H7 (cell line): ENCODE results near the gene GSTO1. TPM values are rescaled to one million over a fixed set of nuclear protein-coding genes. Genes with fewer than 3 reads are reported as not detected.
"Not testable (repeated sequence)": the region's sequence is repeated elsewhere in the genome, so short reads cannot be mapped to it uniquely, and the experiment has no call there.

Experiments
- DNase-seq: peaks from one replicate; pipeline ENCODE4 v3.0.0; 2012
- H3K27me3 ChIP-seq: 2 replicates; pipeline ENCODE4 v1.6.0; 2011; ENCODE audit warnings: mild to moderate bottlenecking, low read length; ENCODE audit not compliant: control insufficient read depth, insufficient read depth
- H3K36me3 ChIP-seq: replicated peaks from 2 replicates; pipeline ENCODE4 v1.5.1; 2011; ENCODE audit warnings: low read length; ENCODE audit not compliant: control insufficient read depth, insufficient read depth
- H3K4me3 ChIP-seq: 2 replicates; pipeline ENCODE4 v1.5.1; 2011; ENCODE audit warnings: low read depth, mild to moderate bottlenecking, control low read depth, low read length, moderate library complexity; ENCODE audit not compliant: insufficient read depth
- total RNA-seq: library from RNA; depleted of rRNA; stranded (reverse); fragments of >200 nt; shearing (Covaris generic); gene quantifications from 2 replicates; pipeline ENCODE4 v1.2.3, GENCODE V29; 2014

The GSTO1 gene
- total RNA-seq, 1 experiment from 2014 or later, result 130 TPM

GRCh38 chr10:104242545-104242944 is 12.1 kb upstream of the GSTO1 start:
- H3K27me3 ChIP-seq, result no peaks in the 10 kb centered on the region
- no peak overlapping the region for H3K4me3 ChIP-seq
- no peak for DNase-seq
- H3K36me3 ChIP-seq, result no peaks in the 10 kb centered on the region

GRCh38 chr10:104243009-104243408 is 11.7 kb upstream of the GSTO1 start:
- H3K27me3 ChIP-seq, H3K4me3 ChIP-seq, DNase-seq, H3K36me3 ChIP-seq: not testable (repeated sequence)

- no peak overlapping the region for H3K4me3 ChIP-seq
- H3K36me3 ChIP-seq, result no peaks in the 10 kb centered on the region
- H3K27me3 ChIP-seq, result no peaks in the 10 kb centered on the region
- no peak for DNase-seq
Observed at GRCh38 chr10:104243512-104243911, 11.2 kb upstream of the GSTO1 start.

DNA sequence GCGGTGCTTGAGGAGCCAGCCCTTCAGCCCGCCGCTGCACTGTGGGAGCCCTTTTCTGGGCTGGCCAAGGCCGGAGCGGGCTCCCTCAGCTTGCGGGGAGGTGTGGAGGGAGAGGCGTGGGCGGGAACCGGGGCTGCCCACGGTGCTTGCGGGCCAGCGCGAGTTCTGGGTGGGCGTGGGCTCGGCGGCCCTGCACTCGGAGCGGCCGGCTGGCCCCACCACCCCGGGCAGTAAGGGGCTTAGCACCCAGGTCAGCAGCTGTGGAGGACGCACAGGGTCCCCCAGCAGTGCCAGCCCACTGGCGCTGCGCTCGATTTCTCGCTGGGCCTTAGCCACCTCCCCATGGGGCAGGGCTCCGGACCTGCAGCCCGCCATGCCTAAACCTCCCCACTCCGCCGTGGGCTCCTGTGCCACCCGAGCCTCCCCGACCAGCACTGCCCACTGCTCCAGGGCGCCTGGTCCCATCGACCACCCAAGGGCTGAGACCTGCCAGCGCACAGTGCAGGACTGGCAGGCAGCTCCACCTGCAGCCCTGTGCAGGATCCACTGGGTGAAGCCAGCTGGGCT is 9.5 kb upstream of the GSTO1 start:
- no peaks in the 10 kb centered on the region for H3K36me3 ChIP-seq
- no peaks in the 10 kb centered on the region for H3K27me3 ChIP-seq
- DNase-seq, result no peak
- no peak overlapping the region for H3K4me3 ChIP-seq

- H3K4me3 ChIP-seq, result no peak overlapping the region
- DNase-seq, result no peak
- H3K36me3 ChIP-seq, result no peaks in the 10 kb centered on the region
- no peaks in the 10 kb centered on the region for H3K27me3 ChIP-seq
Observed at GRCh38 chr10:104246976-104247375, 7.7 kb upstream of the GSTO1 start.

DNA sequence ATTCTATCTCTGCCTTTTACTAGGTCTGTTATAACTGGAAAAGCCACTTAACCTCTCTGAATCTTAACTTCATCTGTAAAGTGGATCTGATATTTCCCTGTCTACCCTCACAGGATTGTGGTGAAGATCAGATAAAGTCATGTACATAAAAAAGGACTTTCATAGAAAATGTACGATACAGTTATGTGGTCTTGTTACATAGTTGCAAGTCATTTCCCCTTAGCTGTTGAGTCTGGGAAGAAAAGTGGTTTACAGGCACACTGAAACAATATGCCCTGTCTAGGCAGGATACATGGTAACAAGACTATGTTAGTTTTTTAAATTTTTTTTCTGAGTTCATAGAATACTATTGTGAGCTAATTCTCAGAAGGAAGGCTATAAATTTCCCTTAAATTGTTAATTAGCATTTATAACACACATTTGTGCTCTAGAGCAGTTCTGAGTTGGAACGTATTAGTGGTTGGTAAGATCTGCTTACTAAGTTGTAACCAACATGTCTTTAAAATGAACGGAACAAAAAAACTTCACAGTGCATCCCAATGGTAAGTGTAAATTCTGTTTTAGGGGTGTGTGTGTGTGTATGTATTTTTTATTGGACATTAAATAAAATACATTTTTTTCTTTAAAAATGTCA is 7.1 kb upstream of the GSTO1 start:
- Histone ChIP-seq H3K4me3 (no peak overlapping the region), H3K36me3 (no peaks in the 10 kb centered on the region), H3K27me3 (no peaks in the 10 kb centered on the region)
- DNase-seq, result no peak

DNA sequence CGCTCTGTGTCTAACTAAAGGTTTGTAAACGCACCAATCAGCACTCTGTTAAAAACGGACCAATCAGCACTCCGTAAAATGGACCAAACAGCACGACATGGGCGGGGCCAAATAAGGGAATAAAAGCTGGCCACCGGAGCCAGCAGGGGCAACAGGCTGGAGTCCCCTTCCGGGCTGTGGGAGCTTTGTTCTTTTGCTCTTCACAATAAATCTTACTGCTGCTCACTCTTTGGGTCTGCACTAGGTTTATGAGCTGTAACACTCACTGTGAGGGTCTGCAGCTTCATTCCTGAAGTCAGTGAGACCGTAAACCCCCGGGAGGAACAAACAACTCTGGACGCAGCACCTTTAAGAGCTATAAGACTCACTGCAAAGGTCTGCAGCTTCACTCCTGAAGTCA is 5.8 kb upstream of the GSTO1 start:
- H3K4me3 ChIP-seq, H3K27me3 ChIP-seq, H3K36me3 ChIP-seq, DNase-seq: not testable (repeated sequence)

- Histone ChIP-seq H3K36me3 (no peaks in the 10 kb centered on the region), H3K4me3 (no peak overlapping the region), H3K27me3 (no peaks in the 10 kb centered on the region)
- DNase-seq, result no peak
Observed at GRCh38 chr10:104250371-104250770, 4.3 kb upstream of the GSTO1 start.

DNA sequence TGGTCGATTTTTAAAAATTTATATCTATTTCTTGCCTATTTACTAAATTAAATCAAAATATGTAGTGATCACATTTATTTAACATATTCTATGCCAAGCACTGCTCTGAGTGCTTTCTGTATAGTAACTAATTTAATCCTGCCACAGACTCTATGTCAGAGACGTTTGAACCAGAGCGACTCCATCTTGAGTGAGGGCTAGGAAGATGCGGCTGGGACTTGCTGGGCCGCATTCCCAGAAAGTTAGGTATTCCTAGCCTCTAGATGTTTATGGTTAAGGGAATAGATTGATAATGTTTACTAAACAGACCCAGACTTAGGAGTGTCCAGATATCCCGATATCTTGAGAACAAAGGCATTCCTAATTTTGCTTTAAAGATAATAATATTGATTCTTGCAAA is 3.2 kb upstream of the GSTO1 start:
- H3K27me3 ChIP-seq, result no peaks in the 10 kb centered on the region
- H3K36me3 ChIP-seq, result no peaks in the 10 kb centered on the region
- DNase-seq, result no peak
- H3K4me3 ChIP-seq, result no peak overlapping the region

- H3K4me3 ChIP-seq, result no peak overlapping the region
- no peak for DNase-seq
- no peaks in the 10 kb centered on the region for H3K27me3 ChIP-seq
- H3K36me3 ChIP-seq, result no peaks in the 10 kb centered on the region
Observed at GRCh38 chr10:104252368-104252767, 2.3 kb upstream of the GSTO1 start.

GRCh38 chr10:104253106-104253505 is 1.6 kb upstream of the GSTO1 start:
- no peak for DNase-seq
- Histone ChIP-seq H3K4me3 (no peak overlapping the region), H3K27me3 (no peaks in the 10 kb centered on the region), H3K36me3 (peaks cover 1% of the 10 kb centered on the region; the same call in 1 of the 2 replicates)

DNA sequence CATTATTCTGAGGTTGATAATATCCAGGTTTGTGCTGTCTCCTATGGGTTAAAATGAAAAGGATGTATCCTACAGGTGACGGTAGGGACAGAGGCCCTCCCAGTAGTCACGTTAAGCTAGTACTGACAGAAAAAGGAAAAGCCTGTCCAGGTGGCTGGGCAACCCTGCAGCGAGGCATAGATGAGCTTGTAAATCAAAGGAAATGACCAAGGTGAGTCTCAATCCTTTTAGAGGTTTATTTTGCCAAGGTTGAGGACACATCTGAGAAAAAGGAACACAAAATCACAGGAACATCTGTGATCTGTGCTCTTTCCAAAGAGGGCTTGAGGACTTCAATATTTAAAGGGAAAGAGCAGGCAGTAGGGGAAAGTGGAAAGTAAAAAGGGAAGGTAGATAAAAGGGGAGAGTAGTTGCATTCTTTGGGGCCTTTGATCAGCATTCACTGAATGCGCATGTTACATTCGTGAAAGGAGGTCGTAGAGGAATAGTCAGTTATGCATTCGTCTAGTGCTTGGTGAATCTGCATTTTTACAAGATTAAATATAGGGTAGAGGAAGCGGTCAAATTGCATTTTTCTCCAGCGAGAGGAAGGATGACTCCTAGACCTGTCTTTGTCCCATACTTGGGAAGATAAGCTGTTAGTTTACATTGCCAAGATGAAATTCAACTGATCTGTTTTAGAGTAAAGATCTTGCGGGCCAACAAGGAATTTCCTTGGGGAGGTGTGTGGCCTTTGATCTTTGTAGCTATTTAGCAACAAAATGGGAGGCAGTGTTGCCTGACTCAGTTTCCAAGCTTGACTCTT is 884 bp upstream of the GSTO1 start:
- DNase-seq, result peak; percentile 52
- H3K4me3 ChIP-seq, result peak overlapping the region; percentile 78
- H3K27me3 ChIP-seq, result no peaks in the 10 kb centered on the region
- H3K36me3 ChIP-seq, result peaks cover 6% of the 10 kb centered on the region; the same call in 1 of the 2 replicates

GRCh38 chr10:104255311-104255981 is 754 bp downstream of the GSTO1 start:
- Histone ChIP-seq H3K27me3 (no peaks in the 10 kb centered on the region), H3K36me3 (peaks cover 12% of the 10 kb centered on the region; the same call in 1 of the 2 replicates), H3K4me3 (peak overlapping the region; percentile 78)
- DNase-seq, result peak; percentile 45

GRCh38 chr10:104256335-104256961 is 1.8 kb downstream of the GSTO1 start:
- Histone ChIP-seq H3K27me3 (no peaks in the 10 kb centered on the region), H3K4me3 (no peak overlapping the region), H3K36me3 (peaks cover 13% of the 10 kb centered on the region)
- no peak for DNase-seq
